Ascending aorta (tissue), 2 donors: ENCODE data around the gene DPY19L2. TPM values are rescaled to one million over a fixed set of nuclear protein-coding genes. Genes with fewer than 3 reads are reported as not detected.
"Not testable (repeated sequence)": the region's sequence is repeated elsewhere in the genome, so short reads cannot be mapped to it uniquely, and the experiment has no call there.

Experiments
- DNase-seq, 2 donors: peaks; one replicate each; pipeline ENCODE4 v3.0.0-alpha.2; 2019; ENCODE audit warnings: low spot score in 2 of 2
- H3K27ac ChIP-seq, 2 donors: fragments of 200-600 bp; sonication (generic); one replicate each; pipeline ENCODE4 v1.5.1; 2016 to 2017; ENCODE audit warnings: mild to moderate bottlenecking in 1 of 2
- H3K27me3 ChIP-seq: fragments of 200-600 bp; sonication (generic); one replicate; pipeline ENCODE4 v1.5.1; 2017
- H3K36me3 ChIP-seq, 2 donors: fragments of 200-600 bp; sonication (generic); one replicate each; pipeline ENCODE4 v1.5.1; 2016
- H3K4me1 ChIP-seq, 2 donors: fragments of 200-600 bp; sonication (generic); one replicate each; pipeline ENCODE4 v1.5.1; 2016 to 2017; ENCODE audit warnings: mild to moderate bottlenecking in 1 of 2
- H3K4me3 ChIP-seq, 2 donors: fragments of 200-600 bp; sonication (generic); one replicate each; pipeline ENCODE4 v1.5.1; 2016 to 2017; ENCODE audit warnings: mild to moderate bottlenecking in 1 of 2
- H3K9me3 ChIP-seq, 2 donors: fragments of 200-600 bp; sonication (generic); one replicate each; pipeline ENCODE4 v1.5.1; 2016
- intact Hi-C: fragments of 100-400 bp; cut with DNase I; formaldehyde crosslinking; loops from one replicate; pipeline ENCODE4 v1.15.1; 2023
- total RNA-seq: library from RNA; depleted of rRNA; stranded (reverse); fragments of >200 nt; gene quantifications from one replicate; pipeline ENCODE4 v1.1.0, GENCODE V29; 2016

DPY19L2 gene
- total RNA-seq, 1 donor from 2014 or later: 3.2 TPM

- H3K4me1 ChIP-seq, H3K36me3 ChIP-seq, DNase-seq, H3K27me3 ChIP-seq, H3K27ac ChIP-seq, H3K4me3 ChIP-seq, H3K9me3 ChIP-seq, intact Hi-C loops: not testable (repeated sequence)
Observed at GRCh38 chr12:63655543-63656257, 12.6 kb downstream of the DPY19L2 start.

DNA sequence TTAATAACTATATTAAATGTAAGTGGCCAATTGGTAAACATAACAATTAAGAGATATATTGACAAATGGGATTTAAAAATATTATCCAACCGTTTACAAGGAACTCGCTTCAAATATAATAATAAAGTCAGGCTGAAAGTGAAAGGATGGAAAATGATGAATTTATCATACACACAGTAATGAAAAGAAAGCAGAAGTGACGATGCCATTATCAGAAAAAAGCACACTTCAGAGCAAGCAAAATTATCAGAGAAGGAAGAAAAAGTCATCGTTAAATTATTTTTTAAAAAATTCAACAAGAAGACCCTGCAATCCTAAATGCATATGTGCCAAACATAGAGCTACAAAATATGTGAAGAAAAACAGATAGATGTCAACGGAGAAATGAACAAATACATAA lies 13.8 kb downstream of the DPY19L2 start:
- H3K4me3 ChIP-seq, intact Hi-C loops, H3K9me3 ChIP-seq, H3K4me1 ChIP-seq, H3K27me3 ChIP-seq, H3K36me3 ChIP-seq, DNase-seq, H3K27ac ChIP-seq: not testable (repeated sequence)

DNA sequence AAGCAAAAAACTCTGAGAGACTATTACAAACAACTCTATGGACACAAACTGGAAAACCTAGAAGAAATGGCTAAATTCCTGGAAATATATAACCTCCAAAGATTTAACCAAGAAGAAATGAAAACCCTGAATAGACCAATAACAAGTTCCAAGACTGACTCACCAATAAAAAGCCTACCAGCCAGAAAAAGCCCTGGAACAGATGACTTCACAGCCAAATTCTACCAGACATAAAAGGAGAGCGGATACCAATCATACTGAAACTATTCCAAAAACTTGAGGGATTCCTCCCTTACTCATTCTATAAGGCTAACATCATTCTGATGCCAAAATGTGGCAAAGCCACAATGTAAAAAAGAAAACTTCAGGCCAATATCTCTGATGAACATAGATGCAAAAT lies 18.8 kb downstream of the DPY19L2 start:
- H3K9me3 ChIP-seq, intact Hi-C loops, DNase-seq, H3K27ac ChIP-seq, H3K27me3 ChIP-seq, H3K4me3 ChIP-seq, H3K4me1 ChIP-seq, H3K36me3 ChIP-seq: not testable (repeated sequence)

DNA sequence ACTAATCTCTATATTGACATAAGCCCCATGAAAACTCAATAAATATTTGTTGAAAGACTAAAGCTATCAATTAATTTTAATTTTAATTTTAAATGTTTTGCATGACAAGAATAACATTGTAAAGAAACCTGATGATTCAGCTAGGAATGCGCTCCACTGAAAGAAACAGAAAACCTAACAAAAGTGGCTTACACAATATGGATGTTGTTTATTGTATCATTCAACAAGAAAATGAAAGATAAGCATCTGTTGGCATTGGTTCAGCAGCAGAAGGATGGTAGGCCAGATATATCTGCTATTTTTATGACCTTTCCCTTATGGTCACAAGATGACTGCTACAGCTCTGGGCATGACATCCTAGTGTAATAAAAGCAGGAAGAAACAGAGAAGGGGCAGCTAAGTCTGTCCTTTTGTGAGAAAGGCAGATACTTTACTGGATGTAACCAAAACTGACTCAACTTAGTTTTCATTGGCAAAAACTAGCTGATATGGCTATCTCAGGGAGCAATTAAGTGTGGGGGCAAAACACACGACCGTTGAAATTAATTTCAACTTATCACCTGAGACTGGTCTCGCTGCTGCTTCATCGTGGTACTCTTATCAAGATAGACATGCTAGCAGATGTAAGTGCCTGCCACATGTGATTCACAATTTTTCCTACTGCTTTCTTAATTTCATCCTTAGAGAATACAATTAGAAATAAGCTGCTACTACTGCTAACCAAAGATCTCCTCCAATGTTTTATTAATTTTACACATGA lies 24.7 kb downstream of the DPY19L2 start:
- intact Hi-C loops, H3K4me3 ChIP-seq, H3K27ac ChIP-seq, H3K4me1 ChIP-seq, H3K36me3 ChIP-seq, H3K9me3 ChIP-seq, DNase-seq, H3K27me3 ChIP-seq: not testable (repeated sequence)

DNA sequence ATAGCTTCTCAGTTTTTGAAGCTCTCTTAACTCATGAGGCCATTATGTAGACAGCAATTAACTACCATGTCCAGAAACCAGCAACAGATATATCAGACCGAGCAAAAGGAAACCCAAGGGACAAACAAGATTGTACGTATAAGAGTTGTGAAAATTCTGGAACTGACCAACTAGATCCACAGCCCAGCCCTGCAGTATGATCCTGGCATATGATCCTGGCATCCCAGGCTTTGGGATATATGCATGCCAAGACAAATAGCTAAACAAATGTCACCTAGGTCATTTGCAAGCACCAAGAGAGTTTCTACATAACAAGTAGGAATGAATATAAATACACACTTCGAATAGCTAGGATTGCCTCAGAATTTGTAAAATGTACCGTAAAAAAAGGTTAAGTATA lies 44.0 kb downstream of the DPY19L2 start:
- H3K4me3 ChIP-seq, H3K27me3 ChIP-seq, H3K36me3 ChIP-seq, intact Hi-C loops, H3K9me3 ChIP-seq, H3K27ac ChIP-seq, DNase-seq, H3K4me1 ChIP-seq: not testable (repeated sequence)

GRCh38 chr12:63615544-63615943 lies 52.7 kb downstream of the DPY19L2 start:
- H3K36me3 ChIP-seq, H3K27ac ChIP-seq, DNase-seq, H3K27me3 ChIP-seq, H3K4me1 ChIP-seq, H3K4me3 ChIP-seq, H3K9me3 ChIP-seq, intact Hi-C loops: not testable (repeated sequence)

- H3K27me3 ChIP-seq, intact Hi-C loops, H3K27ac ChIP-seq, H3K36me3 ChIP-seq, H3K4me3 ChIP-seq, DNase-seq, H3K9me3 ChIP-seq, H3K4me1 ChIP-seq: not testable (repeated sequence)
Observed at GRCh38 chr12:63611285-63611684, 57.0 kb downstream of the DPY19L2 start.

GRCh38 chr12:63609281-63609680 lies 59.0 kb downstream of the DPY19L2 start:
- intact Hi-C loops, H3K27ac ChIP-seq, H3K36me3 ChIP-seq, H3K9me3 ChIP-seq, DNase-seq, H3K4me3 ChIP-seq, H3K27me3 ChIP-seq, H3K4me1 ChIP-seq: not testable (repeated sequence)

DNA sequence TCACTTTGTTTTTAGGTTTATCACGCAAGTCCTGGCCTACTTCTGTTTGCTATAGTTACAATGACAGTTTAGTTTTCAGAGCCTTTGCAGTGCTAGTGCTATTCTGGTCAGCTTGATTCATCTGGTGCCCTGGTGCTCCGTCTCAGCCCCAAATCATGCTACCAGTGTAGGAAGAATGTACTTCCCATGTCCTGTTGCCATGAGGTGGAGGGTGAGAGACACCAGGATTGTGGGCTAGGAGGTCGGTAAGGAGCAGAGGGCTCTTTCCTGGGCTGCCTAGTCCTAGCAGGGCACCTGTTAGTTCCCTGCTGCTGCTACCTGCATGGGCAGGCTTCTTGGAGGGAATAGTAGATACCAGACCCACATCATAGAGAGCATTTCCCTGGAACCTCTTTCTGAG lies 63.3 kb downstream of the DPY19L2 start:
- H3K27me3 ChIP-seq, H3K4me3 ChIP-seq, DNase-seq, H3K9me3 ChIP-seq, intact Hi-C loops, H3K36me3 ChIP-seq, H3K4me1 ChIP-seq, H3K27ac ChIP-seq: not testable (repeated sequence)

GRCh38 chr12:63594828-63595227 lies 73.5 kb downstream of the DPY19L2 start:
- H3K27ac ChIP-seq, H3K4me3 ChIP-seq, H3K4me1 ChIP-seq, H3K36me3 ChIP-seq, intact Hi-C loops, H3K27me3 ChIP-seq, DNase-seq, H3K9me3 ChIP-seq: not testable (repeated sequence)

DNA sequence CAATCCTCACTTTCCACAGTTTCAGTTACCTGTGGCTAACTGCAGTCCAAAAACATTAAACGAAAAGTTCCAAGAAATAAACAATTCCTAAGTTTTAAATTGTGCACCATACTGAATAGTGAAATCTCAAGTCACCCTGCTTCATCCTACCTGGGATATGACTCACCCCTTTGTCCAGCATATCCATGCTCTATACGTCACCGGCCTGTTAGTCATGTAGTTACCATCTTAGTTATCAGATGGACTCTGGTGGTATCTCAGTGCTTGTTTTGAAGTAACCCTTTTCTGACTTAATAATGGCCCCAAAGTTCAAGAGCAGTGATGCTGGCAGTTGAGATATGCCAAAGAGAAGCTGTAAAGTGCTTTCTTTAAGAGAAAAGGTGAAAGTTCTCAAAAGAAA lies 83.9 kb downstream of the DPY19L2 start:
- H3K4me3 ChIP-seq, intact Hi-C loops, H3K27ac ChIP-seq, H3K27me3 ChIP-seq, H3K36me3 ChIP-seq, H3K4me1 ChIP-seq, DNase-seq, H3K9me3 ChIP-seq: not testable (repeated sequence)

- DNase-seq, H3K9me3 ChIP-seq, H3K4me3 ChIP-seq, H3K36me3 ChIP-seq, H3K27ac ChIP-seq, intact Hi-C loops, H3K4me1 ChIP-seq, H3K27me3 ChIP-seq: not testable (repeated sequence)
Observed at GRCh38 chr12:63583289-63583688, 85.0 kb downstream of the DPY19L2 start.

- H3K27me3 ChIP-seq, H3K4me3 ChIP-seq, H3K36me3 ChIP-seq, H3K27ac ChIP-seq, DNase-seq, intact Hi-C loops, H3K9me3 ChIP-seq, H3K4me1 ChIP-seq: not testable (repeated sequence)
Observed at GRCh38 chr12:63577631-63578030, 90.7 kb downstream of the DPY19L2 start.

DNA sequence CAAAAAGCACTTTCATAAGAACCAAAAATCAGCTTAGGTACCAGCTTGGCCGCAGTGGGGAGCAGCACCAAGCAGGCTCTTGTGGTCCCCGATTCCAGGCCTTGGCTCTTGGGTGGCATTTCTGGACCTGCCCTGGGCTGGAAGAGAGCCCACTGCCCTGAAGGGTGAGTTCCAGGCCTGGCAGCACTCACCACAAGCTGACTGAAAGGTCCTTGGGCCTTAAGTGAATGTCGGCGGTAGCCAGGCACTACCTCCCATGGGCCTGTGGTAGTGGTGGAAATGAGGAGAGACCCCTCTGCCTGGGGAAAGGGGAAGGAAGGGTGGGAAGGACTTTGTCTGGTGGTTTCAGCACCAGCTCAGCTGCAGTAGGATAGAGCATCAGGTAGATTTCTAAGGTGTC lies 96.3 kb downstream of the DPY19L2 start:
- DNase-seq, intact Hi-C loops, H3K36me3 ChIP-seq, H3K4me3 ChIP-seq, H3K27me3 ChIP-seq, H3K4me1 ChIP-seq, H3K27ac ChIP-seq, H3K9me3 ChIP-seq: not testable (repeated sequence)

GRCh38 chr12:63558445-63558844 lies 109.8 kb downstream of the DPY19L2 start:
- H3K4me1 ChIP-seq, H3K36me3 ChIP-seq, H3K27ac ChIP-seq, H3K9me3 ChIP-seq, H3K27me3 ChIP-seq, H3K4me3 ChIP-seq, DNase-seq, intact Hi-C loops: not testable (repeated sequence)
